Thymus (tissue), 11 donors: ENCODE measurements around the gene CPEB3. TPM values are rescaled to one million over a fixed set of nuclear protein-coding genes. Genes with fewer than 3 reads are reported as not detected.
"Not testable (repeated sequence)": the region's sequence is repeated elsewhere in the genome, so short reads cannot be mapped to it uniquely, and the experiment has no call there.

ENCODE experiments used
- DNase-seq, 9 donors: peaks; one replicate each; pipeline ENCODE4 v3.0.0-alpha.2; 2013; ENCODE audit warnings: low spot score in 9 of 9, low read depth in 6 of 9, missing footprints in 1 of 9
- H3K27ac ChIP-seq, 2 donors: one replicate each; pipeline ENCODE4 v1.5.1; 2013; ENCODE audit warnings: control low read depth in 1 of 2, low read depth in 1 of 2, low read length in 1 of 2, mild to moderate bottlenecking in 1 of 2, moderate library complexity in 1 of 2
- H3K27me3 ChIP-seq, 2 donors: one replicate each; pipeline ENCODE4 v1.5.1; 2013; ENCODE audit warnings: low read length in 1 of 2; ENCODE audit not compliant: control insufficient read depth in 2 of 2, insufficient read depth in 1 of 2
- H3K36me3 ChIP-seq, 2 donors: one replicate each; pipeline ENCODE4 v1.5.1; 2013; ENCODE audit warnings: low read length in 1 of 2, mild to moderate bottlenecking in 1 of 2, moderate library complexity in 1 of 2; ENCODE audit not compliant: control insufficient read depth in 2 of 2, insufficient read depth in 2 of 2
- H3K4me1 ChIP-seq, 2 donors: one replicate each; pipeline ENCODE4 v1.5.1; 2013; ENCODE audit warnings: low read length in 2 of 2; ENCODE audit not compliant: control insufficient read depth in 2 of 2, insufficient read depth in 2 of 2
- H3K4me3 ChIP-seq, 2 donors: one replicate each; pipeline ENCODE4 v1.5.1; 2013; ENCODE audit warnings: low read length in 2 of 2, control low read depth in 1 of 2, mild to moderate bottlenecking in 1 of 2
- H3K9me3 ChIP-seq, 2 donors: one replicate each; pipeline ENCODE4 v1.5.1; 2013; ENCODE audit warnings: low read length in 1 of 2, mild to moderate bottlenecking in 1 of 2; ENCODE audit not compliant: control insufficient read depth in 2 of 2, insufficient read depth in 1 of 2
- WGBS: extraction: QIAGEN DNeasy Blood & Tissue Kit; methylation state at CpG from one replicate; pipeline ENCODE4 v1.1.7; 2013; 5-methylcytosine and 5-hydroxymethylcytosine counted together
- polyA plus RNA-seq: library from polyadenylated mRNA; stranded (reverse); fragments of 200-250 nt; gene quantifications from one replicate; pipeline ENCODE4 v1.2.3, GENCODE V29; 2013
- total RNA-seq: library from RNA; stranded (reverse); fragments of 120-200 nt; gene quantifications from one replicate; pipeline ENCODE4 v1.2.4, GENCODE V29; 2013
- donor health status: healthy.

Gene CPEB3
- total and polyA plus RNA-seq, 2 donors: 0.76 to 1.8 TPM

DNA sequence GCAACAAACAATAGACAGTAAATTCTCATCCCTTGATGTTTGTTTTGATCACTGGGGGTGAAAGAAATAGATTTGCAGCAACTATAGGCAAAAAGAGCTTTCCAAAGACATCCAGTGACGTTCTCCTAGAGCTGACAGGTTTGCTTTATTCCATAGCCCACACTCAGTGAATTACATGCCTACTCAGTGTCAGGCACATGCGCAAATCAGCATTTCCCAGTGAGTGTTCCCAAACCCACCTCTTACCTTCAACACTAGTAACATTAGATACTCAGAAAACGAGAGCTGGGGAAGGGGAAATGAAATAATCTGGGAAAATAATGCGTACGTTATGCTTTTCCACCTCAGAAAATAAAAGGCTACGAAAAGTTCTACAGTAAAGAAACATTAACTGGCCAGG, 144.1 kb downstream of the CPEB3 start:
- 96% methylated on average over 6 of the region's 6 CpGs for whole genome bisulfite sequencing
- Histone ChIP-seq H3K4me3 (no peak overlapping the region), H3K27ac (no peak overlapping the region)

DNA sequence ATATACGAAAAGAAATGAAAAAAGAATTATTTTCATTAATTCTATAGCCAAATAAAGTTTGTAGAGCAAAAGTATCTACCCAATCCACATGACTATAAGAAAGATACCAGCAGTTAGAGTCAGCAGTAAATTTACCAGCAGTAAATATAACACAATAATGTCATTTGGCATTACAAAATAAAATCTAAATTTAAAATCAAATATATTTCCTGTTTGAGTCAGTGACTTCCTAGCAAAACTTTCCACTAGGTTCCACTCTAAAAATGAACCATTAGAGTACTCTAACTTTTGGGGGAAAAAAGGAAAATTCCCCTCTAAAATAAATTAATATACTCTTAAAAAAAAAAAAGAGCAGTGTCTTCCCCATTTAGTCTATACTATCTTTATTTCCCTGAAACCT, 144.8 kb downstream of the CPEB3 start:
- no peaks in the 10 kb centered on the region for H3K36me3 ChIP-seq
- H3K27me3 ChIP-seq: no peaks in the 10 kb centered on the region
- no peak overlapping the region for H3K4me3 ChIP-seq
- WGBS: 96% methylated on average over 1 of the region's 1 CpG
- no peak for DNase-seq
- H3K9me3 ChIP-seq: no peaks in the 10 kb centered on the region
- H3K27ac ChIP-seq: no peak overlapping the region
- no peaks in the 10 kb centered on the region for H3K4me1 ChIP-seq

More for the DNA sequence above, 144.1 kb downstream of the CPEB3 start:
- no peak for DNase-seq
- Histone ChIP-seq H3K36me3 (no peaks in the 10 kb centered on the region), H3K4me1 (no peaks in the 10 kb centered on the region), H3K27me3 (no peaks in the 10 kb centered on the region), H3K9me3 (no peaks in the 10 kb centered on the region)

DNA sequence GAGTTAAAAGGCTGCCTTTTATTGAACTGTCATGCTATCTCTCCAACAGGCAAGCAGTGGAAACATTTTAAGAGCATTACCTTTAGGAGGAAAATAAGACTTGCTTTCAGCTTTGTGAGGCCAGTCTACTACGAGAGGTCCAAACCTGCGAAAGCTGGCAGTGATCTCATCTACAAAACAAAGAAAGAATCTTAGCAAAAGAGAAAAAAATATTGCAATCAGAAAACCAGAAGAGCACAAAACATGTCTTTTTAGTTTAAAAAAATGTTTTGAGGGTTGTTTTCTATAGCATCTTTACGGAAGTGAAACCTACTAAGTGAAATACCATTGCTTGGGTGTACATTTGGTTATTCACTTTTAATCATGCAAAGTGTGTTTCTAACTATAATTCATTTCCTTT, 147.9 kb downstream of the CPEB3 start:
- Histone ChIP-seq H3K27ac (no peak overlapping the region), H3K4me3 (no peak overlapping the region), H3K4me1 (no peaks in the 10 kb centered on the region), H3K27me3 (no peaks in the 10 kb centered on the region), H3K36me3 (no peaks in the 10 kb centered on the region), H3K9me3 (no peaks in the 10 kb centered on the region)
- WGBS: 96% methylated on average over 3 of the region's 3 CpGs
- no peak for DNase-seq

DNA sequence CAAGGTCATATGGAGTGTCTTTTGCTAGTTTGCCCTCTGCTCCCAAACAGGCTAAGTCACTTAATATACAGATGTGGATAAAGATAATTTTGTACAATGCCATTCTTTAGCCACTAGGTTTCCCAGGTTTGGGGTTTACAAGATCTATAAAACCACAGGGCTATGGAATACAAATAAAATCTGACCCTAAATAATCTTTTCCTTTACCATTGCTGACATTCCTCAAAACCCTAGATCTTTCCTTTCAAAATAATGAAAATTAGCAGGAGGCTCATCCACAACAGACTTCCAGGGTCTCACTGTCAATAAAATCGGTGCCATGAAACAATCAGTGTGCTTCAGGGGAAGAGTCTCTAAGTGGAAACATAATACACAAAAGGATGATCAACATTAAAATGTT, 148.4 kb downstream of the CPEB3 start:
- H3K27me3 ChIP-seq: no peaks in the 10 kb centered on the region
- no peaks in the 10 kb centered on the region for H3K4me1 ChIP-seq
- 91% methylated on average over 1 of the region's 1 CpG for WGBS
- H3K27ac ChIP-seq: no peak overlapping the region
- H3K4me3 ChIP-seq: no peak overlapping the region
- no peaks in the 10 kb centered on the region for H3K36me3 ChIP-seq
- no peak for DNase-seq
- no peaks in the 10 kb centered on the region for H3K9me3 ChIP-seq

DNA sequence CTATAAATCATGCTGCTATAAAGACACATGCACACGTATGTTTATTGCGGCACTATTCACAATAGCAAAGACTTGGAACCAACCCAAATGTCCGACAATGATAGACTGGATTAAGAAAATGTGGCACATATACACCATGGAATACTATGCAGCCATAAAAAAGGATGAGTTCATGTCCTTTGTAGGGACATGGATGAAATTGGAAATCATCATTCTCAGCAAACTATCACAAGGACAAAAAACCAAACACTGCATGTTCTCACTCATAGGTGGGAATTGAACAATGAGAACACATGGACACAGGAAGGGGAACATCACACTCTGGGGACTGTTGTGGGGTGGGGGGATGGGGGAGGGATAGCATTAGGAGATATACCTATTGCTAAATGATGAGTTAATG, 149.7 kb downstream of the CPEB3 start:
- H3K4me3 ChIP-seq, H3K27me3 ChIP-seq, H3K36me3 ChIP-seq, H3K27ac ChIP-seq, H3K9me3 ChIP-seq, H3K4me1 ChIP-seq, DNase-seq: not testable (repeated sequence)
- no CpG with 5 or more reads among the region's 3 CpGs for WGBS

DNA sequence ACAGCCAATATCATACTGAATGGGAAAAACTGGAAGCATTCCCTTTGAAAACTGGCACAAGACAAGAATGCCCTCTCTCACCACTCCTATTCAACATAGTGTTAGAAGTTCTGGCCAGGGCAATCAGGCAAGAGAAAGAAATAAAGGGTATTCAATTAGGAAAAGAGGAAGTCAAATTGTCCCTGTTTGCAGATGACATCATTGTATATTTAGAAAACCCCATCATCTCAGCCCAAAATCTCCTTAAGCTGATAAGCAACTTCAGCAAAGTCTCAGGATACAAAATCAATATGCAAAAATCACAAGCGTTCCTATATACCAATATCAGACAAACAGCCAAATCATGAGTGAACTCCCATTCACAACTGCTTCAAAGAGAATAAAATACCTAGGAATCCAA, 156.8 kb downstream of the CPEB3 start:
- not testable (repeated sequence) for H3K36me3 ChIP-seq, H3K4me3 ChIP-seq, H3K27ac ChIP-seq, DNase-seq, H3K9me3 ChIP-seq, H3K27me3 ChIP-seq, H3K4me1 ChIP-seq
- 98% methylated on average over 1 of the region's 1 CpG for WGBS

DNA sequence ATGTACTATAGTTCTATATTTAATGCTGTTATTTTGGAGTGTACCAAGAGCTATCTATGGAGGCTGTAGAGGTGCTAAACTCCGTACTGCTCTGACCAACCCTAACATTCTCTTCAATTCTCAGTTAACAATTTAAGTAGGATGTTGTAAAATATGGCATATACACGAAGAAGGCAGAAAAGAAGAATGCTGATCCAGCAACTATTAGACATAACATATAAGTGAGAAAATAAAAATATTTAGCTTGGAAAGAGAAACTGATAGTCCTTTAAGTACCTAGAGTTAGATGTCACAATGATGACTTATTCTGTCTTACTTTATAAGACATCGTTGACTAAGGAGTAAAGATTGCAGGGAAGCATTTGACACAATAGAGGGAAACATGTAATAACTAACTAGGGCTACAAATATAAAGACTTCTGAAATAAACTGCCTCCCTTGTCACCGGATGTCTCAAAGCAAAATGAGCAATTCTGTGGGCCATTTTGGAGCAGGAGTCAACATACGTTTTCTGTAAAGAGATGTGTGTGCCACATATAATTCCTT, 159.5 kb downstream of the CPEB3 start:
- DNase-seq: no peak
- H3K27ac ChIP-seq: no peak overlapping the region
- H3K9me3 ChIP-seq: no peaks in the 10 kb centered on the region
- no peak overlapping the region for H3K4me3 ChIP-seq
- H3K4me1 ChIP-seq: no peaks in the 10 kb centered on the region
- no peaks in the 10 kb centered on the region for H3K27me3 ChIP-seq
- 97% methylated on average over 5 of the region's 5 CpGs for WGBS
- no peaks in the 10 kb centered on the region for H3K36me3 ChIP-seq

DNA sequence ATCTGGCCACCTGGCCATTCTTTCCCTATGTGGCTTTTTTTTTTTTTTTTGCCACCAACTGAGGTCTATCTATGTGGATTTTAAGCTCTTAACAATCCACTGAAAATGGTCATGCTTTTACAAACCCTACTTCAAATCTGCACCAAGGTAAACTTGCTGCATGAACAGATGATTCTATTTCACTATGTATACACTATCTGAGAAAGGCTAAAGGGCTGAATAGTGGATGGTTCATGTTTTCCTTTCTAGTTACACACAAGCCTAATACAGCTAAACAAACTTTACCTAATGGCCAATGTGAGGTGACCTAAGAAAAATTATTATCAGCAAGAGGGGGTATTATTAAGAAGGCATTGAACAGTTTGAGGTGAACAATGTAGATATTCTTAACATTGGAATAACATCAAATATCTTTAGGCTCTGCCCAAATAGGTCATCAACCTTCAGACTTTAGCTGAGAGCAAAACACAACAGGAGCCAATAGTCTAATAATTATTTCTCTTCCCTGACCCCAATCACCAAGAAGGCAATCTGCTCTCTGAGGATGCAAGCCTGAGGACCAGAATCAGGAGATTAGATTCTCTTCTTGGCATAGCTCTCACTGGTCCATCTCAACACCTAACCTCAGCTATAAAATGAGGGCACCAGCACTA, 160.1 kb downstream of the CPEB3 start:
- Histone ChIP-seq H3K9me3 (no peaks in the 10 kb centered on the region), H3K4me1 (no peaks in the 10 kb centered on the region), H3K27me3 (no peaks in the 10 kb centered on the region), H3K27ac (no peak overlapping the region), H3K36me3 (no peaks in the 10 kb centered on the region), H3K4me3 (no peak overlapping the region)
- DNase-seq: no peak

DNA sequence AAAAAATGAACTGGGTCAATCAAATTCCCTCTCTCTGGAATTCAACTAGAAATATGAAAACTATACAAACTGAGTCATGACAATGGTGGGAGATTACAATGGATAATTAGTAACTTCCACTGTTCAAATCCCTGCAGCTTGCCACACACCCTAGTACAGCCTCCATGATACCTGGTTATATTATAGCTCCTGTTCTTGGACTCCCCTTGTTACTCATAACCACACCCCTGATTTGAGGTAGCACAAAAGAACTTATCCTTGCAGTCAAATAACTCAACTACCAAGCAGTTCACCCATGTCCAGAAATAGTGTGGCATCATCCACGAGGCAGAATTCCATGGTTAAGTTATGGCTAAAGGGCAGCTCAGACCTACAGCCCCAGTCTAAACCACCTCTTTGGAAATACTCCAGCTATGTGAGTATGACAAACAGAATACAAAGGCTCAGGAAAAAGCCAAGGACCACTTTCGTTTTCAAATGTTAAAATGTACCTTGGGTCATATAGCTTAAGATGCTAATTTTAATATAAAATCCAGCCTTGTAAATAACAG, 164.7 kb downstream of the CPEB3 start:
- Histone ChIP-seq H3K9me3 (no peaks in the 10 kb centered on the region), H3K4me3 (no peak overlapping the region), H3K36me3 (no peaks in the 10 kb centered on the region), H3K27ac (no peak overlapping the region), H3K4me1 (peaks cover 0 to 5% of the 10 kb centered on the region in 2 donors), H3K27me3 (no peaks in the 10 kb centered on the region)
- no peak for DNase-seq
- 77% methylated on average over 2 of the region's 2 CpGs for WGBS
